OCI-M2 (cell line): Measurements from ENCODE around the gene MARCO.

Experiments
- DNase-seq: peaks from one replicate; lab custom pipeline; 2025; ENCODE audit not compliant: unreplicated experiment; lab: John Stamatoyannopoulos, UW

The MARCO gene

DNA sequence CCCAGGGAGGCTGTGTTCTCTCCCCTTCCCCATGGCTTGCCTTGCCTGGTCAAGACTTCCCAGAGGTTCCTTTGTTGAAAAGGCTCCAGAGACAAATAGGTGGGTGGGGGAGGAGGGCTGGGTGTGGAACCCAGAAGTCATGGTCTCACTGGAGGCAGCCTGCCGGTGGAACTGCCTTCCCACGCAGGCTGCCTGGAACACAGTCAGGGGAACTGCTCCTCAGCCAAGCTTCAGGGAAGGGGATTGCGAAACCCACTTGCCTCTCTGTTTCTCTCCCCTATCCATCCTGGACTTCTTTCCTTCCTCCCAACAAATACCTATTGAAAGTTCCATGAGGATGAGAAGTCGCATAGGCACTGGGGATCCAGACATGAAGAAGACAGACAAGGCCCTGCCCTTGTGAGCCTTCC, 31.6 kb downstream of the MARCO start:
- DNase-seq, result no peak

DNA sequence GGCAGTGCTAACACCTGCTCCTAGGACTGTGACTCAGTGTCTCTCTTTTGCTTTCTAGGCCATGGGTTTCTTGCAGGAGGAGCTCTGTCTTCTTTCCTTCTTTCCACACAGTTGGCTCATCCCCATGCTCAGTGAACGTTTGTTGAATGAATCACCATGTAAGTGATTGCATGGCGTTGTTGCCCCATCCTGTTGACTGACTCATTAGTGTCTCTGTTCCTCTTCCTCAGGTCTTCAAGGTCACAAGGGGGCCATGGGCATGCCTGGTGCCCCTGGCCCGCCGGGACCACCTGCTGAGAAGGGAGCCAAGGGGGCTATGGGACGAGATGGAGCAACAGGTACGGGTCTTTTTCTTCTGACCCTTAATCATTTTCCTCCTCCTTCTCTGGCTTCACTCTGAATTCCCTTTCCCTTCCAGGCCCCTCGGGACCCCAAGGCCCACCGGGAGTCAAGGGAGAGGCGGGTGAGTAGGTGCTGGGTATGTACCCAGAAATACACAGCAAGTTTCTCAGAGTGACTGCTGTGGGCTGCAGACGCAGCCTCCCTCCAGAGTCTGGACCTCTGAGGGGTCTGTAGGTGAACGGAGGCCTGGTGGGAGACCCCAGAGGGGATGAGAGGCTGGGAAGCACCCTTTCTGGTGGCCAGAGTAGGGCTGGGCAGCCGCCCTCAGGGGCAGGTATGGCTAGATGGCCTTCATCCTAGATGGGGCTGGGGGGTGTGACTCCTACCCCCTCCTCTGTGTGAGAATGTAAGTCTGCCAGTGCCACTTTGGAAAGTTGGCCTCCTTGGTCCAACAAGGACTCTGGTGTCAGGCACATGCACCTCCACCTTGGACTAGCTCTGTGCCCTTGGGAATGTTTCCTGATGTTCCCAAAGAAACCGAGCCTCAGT, 32.4 kb downstream of the MARCO start:
- no peak for DNase-seq

DNA sequence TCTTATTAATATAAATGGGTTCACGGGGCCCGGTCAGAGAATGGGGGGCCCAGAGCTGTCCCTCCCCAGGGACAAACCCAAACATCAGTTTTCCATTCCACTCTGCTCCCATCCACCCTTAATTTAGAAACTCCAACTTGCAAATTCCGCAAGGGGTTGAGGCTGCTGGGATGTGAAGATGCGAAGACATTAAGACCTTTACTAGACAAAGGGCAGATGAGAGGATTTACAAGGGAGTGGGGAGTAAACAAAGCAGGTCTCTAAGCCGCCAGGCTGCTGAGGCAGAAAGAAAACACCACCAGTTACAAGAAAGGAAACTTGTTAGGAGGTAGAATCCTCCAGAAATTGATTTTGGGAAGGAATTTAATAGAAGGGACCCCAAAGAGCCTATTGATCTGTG, 33.1 kb downstream of the MARCO start:
- DNase-seq, result no peak

DNA sequence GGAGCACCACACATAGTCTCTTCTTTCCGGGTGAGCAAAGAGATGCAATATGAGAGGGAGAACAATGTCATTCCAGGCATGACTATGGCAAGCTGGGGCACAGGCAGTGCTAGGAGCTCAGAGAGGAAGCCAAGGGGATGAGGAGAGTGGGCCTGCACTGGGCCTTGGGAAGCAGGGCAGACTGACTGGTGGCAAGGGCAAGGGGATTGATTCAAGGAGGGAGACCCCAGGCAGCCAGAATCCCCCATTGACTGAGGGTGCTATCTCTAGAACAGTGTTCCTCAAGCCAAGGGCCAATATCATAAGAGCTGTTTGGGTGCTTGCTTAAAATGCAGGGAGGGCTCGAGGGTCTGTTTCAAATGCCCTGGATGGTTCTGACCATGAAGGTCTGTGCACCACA, 36.1 kb downstream of the MARCO start:
- no peak for DNase-seq

DNA sequence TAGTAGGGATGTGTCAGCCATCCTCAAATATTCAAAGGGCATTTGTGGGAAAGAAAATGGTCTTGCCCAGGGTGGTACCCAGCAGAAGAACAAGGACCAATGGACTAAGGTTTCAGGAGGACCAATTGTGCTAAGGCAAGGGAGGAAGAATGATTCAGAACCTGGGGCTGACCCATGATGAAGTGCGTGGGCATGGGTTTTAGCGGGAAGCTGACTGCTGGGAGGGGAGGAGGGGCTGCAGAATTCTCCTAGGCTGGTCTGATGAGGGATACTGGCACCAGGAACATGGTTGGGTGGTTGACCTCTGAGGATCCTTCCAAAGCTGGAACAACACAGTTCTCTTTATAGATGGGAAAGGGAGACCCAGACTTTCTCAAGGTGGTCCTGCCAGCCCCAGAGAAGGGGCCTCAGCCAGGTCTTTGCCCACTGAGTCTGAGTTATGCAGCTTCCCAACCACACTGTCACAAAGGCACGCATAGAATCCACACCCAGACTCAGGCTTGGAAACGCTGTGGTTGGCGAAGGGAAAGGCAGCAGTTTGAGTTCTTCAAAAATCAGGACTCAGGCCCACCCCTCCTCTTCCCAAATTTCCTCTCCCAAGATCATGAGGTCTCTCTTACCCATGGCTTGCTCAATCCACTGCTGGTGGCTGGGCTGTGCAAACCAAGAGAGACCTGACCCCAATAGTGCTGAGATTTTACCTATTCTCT, 37.3 kb downstream of the MARCO start:
- DNase-seq, result no peak

DNA sequence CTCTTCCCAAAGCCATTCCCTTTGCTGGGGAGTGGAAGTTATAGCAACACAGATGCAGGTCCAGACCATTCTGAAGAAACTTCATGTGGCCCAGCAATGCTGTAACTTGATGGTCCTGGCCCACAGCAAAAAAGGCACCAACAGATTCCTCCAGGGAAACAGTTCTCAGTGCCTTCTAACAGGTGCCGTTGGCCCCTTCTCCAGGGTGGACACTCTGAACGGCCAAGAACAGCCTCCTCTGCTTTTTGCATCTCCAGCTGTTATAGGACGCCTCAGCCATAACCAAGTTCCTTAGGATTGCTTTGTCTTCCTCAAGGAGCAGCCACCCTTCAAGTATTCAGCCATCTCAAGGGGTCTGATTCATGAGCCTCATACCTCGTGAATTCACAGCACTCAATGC, 38.0 kb downstream of the MARCO start:
- no peak for DNase-seq

DNA sequence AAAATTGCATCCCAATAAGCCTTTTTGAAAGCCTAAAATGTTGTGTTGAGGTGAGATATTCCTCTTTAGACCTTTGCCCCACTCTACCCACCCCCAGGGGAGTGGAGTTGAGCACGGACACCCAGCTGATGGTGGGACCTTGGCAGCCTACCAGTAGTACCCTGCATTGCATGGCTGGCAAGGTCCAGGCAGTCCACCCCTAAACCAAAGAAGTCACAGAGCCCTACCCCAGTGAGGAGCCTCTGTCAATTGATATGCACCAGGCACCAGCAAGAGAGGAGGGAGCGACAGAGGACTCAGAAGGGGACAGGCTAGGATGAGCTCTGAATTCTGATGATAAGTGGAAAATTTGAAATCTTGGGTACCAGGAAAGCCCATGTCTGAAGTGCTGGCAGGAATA, 38.6 kb downstream of the MARCO start:
- DNase-seq, result no peak

DNA sequence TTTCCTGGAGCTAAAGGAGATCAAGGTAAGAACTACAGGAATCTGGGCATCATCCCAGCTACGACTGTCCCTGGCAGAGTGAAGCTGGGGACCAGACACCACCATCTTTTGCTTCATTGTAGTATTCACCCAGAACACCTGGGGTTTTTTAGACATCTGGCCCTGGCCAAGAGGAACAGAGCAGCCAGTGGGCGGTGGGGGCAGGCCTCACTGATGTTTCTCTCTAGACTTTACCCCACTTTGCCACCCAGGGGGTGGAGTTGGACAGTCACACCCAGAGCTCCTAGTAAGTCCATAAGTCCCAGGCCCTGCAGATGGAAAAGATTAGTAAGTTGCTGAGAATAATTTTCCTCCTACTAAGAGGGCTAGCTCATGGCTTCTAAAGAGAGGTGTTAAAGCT, 39.6 kb downstream of the MARCO start:
- DNase-seq, result no peak

DNA sequence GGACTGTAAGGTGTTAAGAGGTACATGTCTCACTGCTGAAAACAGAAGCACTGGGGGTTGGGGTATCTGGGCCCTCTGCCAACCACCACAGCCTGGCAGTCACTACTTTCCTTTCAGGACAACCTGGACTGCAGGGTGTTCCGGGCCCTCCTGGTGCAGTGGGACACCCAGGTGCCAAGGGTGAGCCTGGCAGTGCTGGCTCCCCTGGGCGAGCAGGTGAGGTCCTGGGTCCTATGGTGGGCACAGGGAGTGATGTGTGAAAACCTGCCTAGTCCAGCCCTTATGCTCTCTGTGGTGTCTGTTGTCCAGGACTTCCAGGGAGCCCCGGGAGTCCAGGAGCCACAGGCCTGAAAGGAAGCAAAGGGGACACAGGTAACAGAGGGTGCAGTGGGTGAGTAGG, 40.0 kb downstream of the MARCO start:
- DNase-seq, result no peak

DNA sequence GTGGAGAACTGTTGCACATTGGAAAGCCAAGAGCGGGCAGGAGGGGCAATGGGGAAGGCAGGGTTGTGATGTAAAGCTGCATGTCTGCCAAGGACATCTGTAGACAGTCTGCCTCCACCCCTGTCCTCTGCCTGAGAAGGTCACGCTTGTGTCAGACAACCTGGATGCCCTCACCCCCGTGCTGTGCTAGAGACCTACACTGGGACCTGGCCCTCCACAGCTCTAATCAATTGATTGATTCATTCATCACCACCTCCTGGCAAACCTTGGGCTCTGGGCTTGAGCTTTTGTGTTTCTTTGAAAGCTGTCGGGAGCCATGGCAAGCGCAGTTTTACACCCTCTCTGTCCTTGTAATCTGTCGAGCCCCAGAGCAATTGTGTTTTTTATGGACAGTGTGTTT, 41.1 kb downstream of the MARCO start:
- DNase-seq, result no peak

DNA sequence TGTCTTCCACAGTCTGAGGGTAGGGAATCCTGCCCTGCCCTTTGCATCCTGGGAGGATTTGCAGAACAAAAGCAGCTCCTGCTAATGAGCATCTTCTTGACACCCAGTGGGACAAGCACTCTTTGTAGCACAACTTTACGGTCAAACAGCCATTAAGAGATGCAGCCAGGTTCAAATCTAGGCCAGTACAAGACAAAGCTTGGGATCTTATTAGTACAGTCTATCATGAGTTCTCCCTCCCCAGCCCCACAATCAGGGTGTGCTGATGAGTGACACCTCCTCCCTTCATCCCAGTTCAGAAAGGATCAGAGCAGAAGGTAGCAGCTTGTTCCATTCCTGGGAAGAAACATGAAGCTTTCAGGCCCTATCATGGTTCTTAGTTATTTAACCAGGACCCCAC, 41.9 kb downstream of the MARCO start:
- no peak for DNase-seq

DNA sequence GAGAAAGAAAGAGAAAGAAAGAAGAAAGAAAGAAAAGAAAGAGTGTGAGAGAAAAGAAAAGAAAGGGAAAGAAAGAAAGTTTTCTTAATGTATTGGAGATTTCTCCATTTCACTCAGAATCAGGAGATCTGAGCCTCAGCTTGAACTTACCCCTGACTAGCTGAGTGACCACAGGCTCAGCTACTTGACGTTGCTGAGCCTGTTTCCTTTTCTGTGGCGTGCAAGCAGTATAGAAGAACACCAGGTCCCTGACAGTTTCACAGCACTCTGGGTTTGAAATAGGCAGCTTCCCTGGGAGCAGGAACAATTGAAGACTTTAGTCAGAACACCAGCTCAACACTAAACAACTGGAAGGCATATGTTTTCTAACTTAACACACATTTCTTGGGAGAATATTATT, 44.7 kb downstream of the MARCO start:
- DNase-seq, result no peak

DNA sequence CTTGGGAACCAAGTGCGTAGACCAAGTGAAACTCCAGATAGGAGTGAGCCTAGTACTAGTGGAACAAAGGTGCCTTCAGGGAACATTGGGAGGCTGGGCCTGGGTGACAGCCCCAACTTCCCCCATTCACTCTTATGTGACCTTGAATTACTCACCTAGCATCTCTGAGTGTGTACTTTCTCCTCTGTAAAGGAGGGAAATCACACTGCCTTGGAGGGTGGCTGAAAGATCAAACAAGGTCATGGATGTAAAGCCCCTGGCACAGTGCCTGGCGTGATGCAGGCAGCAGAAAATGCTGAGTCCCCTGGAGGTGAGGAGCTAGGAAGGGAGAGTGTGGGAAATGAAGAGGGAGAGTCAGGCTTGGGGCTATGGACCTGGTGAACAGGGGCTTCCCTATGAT, 45.9 kb downstream of the MARCO start:
- no peak for DNase-seq

DNA sequence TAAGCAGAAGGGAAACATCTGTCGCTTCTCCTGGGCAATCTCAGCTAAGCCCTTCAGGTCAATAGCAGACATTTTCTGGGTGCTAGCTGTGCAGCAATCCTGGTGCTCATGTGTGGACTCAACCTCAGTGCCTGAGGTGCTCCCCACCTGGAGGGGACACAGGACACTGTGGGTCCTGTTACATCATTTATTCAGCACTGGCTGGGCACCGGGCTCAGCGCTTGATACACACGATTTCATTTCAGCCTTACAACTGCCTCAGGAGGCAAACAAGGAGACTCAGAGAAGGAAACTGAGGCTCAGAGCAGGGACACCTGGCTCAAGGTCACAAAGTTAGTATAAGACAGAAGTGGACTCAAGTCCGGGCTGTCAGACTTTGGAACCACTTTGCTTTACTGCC, 46.7 kb downstream of the MARCO start:
- DNase-seq, result no peak

DNA sequence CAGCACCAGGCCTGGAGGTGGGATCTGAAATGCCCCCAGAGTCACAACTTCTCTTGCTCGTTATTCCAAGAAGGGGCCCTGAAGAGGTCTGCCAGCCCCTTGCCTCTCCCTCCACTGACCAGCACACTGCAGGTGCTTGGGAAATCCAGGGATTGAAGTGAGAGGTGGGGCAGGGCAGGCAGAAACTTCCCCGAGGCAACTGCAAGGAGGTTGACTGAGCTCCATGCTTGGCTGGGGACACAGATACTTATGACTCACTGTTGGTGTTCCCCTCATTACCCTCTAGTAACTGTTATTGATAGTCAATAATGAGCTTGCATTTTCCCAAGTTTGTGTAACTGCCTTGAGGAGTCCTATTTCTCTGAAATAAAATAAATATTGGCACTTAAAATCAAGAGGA, 47.5 kb downstream of the MARCO start:
- no peak for DNase-seq

DNA sequence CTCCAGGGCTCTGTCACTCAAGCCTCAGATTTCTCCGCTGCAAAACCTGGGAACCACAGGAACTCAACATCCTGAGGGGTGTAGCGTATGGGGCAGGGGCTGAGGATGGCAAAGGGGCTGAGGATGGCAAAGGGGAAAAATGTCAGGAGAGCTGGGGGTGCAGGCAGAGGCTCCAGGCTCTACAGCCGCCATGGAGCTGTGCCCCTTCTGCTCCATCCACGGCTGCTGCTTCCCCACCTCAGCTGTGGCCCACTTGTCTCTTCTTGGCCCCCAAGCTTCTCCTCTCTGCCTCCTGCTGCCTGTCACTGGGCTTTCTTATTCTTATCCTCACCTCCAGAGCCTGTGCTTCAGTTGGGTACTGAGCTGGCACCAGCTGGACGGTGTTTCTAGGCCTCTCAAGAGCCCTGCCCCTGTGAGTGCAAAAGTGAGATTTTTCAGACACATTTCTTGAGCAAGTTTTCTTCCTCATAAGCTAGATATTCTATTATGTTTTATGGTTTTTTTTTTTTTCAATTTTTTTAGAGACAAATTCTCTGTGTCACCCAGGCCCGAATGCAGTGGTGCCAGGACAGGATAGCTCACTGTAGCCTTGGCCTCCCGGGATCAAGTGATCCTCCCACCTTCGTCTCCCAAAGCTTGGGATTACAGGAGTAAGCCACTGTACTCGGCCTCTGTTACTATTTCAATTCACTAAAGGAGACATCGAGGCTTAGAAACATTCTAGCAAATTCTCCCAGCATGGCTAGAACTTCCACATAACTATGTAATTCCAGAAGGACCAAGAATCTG, 49.0 kb downstream of the MARCO start:
- DNase-seq, result no peak

DNA sequence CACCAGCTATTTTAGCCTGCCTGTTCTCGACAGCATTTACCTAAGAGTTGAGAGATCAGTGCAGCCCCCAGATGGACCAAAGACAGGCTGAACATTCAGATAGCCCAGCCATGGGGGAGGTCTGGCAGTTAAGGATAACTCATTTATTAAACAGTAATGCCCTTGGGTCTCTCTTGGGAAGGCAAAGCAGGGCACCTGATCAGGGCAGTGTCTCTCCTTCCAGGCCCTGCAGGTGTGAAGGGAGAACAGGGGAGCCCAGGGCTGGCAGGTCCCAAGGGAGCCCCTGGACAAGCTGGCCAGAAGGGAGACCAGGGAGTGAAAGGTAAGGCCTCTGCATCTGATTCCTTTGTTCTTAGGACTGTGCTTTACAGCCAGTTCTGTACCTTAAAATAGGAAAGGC, 49.6 kb downstream of the MARCO start:
- DNase-seq, result no peak

DNA sequence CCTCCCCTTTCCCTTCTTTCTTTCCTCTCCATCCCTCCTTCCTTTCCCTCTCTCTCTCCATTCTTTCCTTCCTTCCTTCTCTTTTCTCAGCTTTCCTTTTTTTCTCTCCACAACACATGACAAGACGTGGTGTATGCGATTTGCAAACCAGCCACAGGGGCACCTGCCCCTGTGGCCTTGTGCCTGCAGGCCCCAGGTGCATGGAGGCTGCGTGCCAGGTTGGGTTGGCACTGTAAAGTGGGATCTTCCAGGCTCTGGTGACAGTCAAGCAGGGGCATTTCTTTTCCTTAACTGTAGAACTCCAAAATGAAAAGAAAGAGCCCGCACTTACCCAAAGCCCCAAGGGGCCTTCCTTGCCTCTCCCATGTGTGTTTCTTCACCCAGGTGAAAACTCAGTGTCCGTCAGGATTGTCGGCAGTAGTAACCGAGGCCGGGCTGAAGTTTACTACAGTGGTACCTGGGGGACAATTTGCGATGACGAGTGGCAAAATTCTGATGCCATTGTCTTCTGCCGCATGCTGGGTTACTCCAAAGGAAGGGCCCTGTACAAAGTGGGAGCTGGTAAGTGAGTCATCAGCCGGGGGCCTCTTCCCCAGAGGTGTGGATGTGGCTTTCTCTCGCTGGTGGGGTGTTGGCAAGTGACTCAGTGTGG, 50.9 kb downstream of the MARCO start:
- no peak for DNase-seq

DNA sequence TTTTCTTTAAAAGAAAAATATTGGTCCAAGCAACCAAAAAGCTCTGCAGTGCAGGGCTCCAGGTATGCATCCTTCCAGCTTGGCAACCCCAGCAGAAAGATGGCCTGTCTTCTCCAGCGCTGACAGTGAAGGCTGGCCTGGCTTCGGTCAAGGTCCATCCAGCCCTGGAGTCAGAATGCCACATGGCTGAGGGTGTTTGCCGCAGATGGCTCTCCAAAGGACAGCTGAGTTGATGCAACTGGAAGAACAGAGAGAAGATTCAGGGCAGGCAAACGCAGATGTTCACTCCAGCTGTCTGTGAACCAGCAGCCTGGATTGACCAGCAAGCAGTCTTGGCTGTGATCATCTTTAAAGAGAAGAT, 51.4 kb downstream of the MARCO start:
- no peak for DNase-seq

DNA sequence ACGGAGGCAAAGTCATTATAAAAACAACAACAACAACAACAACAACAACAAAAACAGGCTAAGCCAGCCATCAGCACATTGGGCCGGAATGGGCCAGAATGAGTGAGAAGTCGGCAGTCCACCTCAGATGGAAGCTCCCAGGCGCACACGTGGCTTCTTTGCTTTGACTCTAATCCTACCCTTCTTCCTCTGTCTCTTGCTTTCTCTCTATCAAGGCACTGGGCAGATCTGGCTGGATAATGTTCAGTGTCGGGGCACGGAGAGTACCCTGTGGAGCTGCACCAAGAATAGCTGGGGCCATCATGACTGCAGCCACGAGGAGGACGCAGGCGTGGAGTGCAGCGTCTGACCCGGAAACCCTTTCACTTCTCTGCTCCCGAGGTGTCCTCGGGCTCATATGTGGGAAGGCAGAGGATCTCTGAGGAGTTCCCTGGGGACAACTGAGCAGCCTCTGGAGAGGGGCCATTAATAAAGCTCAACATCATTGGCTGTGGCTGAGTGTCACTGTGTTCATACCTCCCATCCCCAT, 52.2 kb downstream of the MARCO start:
- no peak for DNase-seq

DNA sequence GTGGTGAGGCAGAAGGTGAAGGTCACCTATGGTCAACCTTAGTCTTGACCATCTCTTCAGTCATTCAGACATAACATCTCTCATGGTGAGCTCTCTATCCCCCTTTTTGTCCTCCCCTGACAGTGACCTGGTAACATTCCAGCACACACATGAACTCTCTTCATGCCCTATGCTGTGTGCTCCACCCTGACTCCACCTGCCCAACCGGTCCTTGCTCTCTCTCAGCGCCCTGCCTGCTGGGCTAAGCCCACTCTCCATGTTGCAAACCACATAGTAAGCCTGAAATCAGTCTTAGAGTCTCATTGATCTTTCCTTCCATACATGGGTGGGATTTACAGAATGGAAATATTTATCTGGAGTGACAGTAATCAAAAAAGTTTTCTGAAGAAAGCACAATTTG, 52.8 kb downstream of the MARCO start:
- no peak for DNase-seq
